ENCODE results near the gene ZDHHC5. TPM values are rescaled to one million over a fixed set of nuclear protein-coding genes. Genes with fewer than 3 reads are reported as not detected.

The ZDHHC5 gene
- total and polyA plus RNA-seq, 8 donors, result 14.9 to 42.3 (median 29.2) TPM

GRCh38 chr11:57727185-57727584 lies 59.3 kb downstream of the ZDHHC5 start:
- H3K9me3 ChIP-seq, result no peaks in the 10 kb centered on the region
- H3K4me3 ChIP-seq, result no peak overlapping the region
- no peaks in the 10 kb centered on the region for H3K4me1 ChIP-seq
- H3K36me3 ChIP-seq, result no peaks in the 10 kb centered on the region
- 72 to 75% methylated on average over 2 of the region's 2 CpGs for WGBS, 2 donors
- DNase-seq (no peak), ATAC-seq (no peak), FAIRE-seq (no peak)
- no peak for TF ChIP-seq CTCF (IDR thresholded peaks at IDR 0.05)
- H3K27me3 ChIP-seq, result no peaks in the 10 kb centered on the region
- intact Hi-C loops (cut with DNase I), result no loop called here
- no peak overlapping the region for H3K27ac ChIP-seq

- WGBS, 2 donors, result 76 to 83% methylated on average over 7 of the region's 7 CpGs
- intact Hi-C loops (cut with DNase I), result no loop called here
- ATAC-seq, result no peak
- Histone ChIP-seq H3K4me3 (no peak overlapping the region), H3K27me3 (no peaks in the 10 kb centered on the region), H3K27ac (no peak overlapping the region), H3K4me1 (no peaks in the 10 kb centered on the region), H3K9me3 (no peaks in the 10 kb centered on the region), H3K36me3 (no peaks in the 10 kb centered on the region)
- no peak for DNase-seq
- no peak for TF ChIP-seq CTCF (IDR thresholded peaks at IDR 0.05)
- FAIRE-seq, result no peak
Observed at GRCh38 chr11:57728829-57729228, 60.9 kb downstream of the ZDHHC5 start.

- WGBS, 2 donors, result 95 to 96% methylated on average over 7 of the region's 7 CpGs
- ATAC-seq, result no peak
- no peaks in the 10 kb centered on the region for H3K9me3 ChIP-seq
- no peak for TF ChIP-seq CTCF (IDR thresholded peaks at IDR 0.05)
- H3K27ac ChIP-seq, result no peak overlapping the region
- no peaks in the 10 kb centered on the region for H3K27me3 ChIP-seq
- no peak for DNase-seq
- H3K4me1 ChIP-seq, result no peaks in the 10 kb centered on the region
- FAIRE-seq, result no peak
- no peak overlapping the region for H3K4me3 ChIP-seq
- intact Hi-C loops (cut with DNase I), result no loop called here
- no peaks in the 10 kb centered on the region for H3K36me3 ChIP-seq
Observed at GRCh38 chr11:57729479-57729878, 61.6 kb downstream of the ZDHHC5 start.

GRCh38 chr11:57732661-57733060 lies 64.7 kb downstream of the ZDHHC5 start:
- 95 to 100% methylated on average over 1 of the region's 1 CpG for WGBS, 2 donors
- no peak for TF ChIP-seq CTCF (IDR thresholded peaks at IDR 0.05)
- FAIRE-seq (no peak), DNase-seq (no peak), ATAC-seq (no peak)
- no peaks in the 10 kb centered on the region for H3K36me3 ChIP-seq
- no peaks in the 10 kb centered on the region for H3K9me3 ChIP-seq
- intact Hi-C loops (cut with DNase I), result no loop called here
- no peak overlapping the region for H3K4me3 ChIP-seq
- H3K27ac ChIP-seq, result no peak overlapping the region
- no peaks in the 10 kb centered on the region for H3K27me3 ChIP-seq
- H3K4me1 ChIP-seq, result no peaks in the 10 kb centered on the region

GRCh38 chr11:57735619-57736298 lies 67.8 kb downstream of the ZDHHC5 start:
- ATAC-seq (peak in 1 of 4 donors; percentile 23), FAIRE-seq (no peak), DNase-seq (no peak)
- WGBS, 2 donors, result 67 to 70% methylated on average over 3 of the region's 3 CpGs
- no peak overlapping the region for H3K27ac ChIP-seq
- no peak for TF ChIP-seq CTCF (IDR thresholded peaks at IDR 0.05)
- no peaks in the 10 kb centered on the region for H3K9me3 ChIP-seq
- no peaks in the 10 kb centered on the region for H3K27me3 ChIP-seq
- H3K4me3 ChIP-seq, result no peak overlapping the region
- intact Hi-C loops (cut with DNase I), result no loop called here
- H3K36me3 ChIP-seq, result peaks cover 0 to 5% (median 0%) of the 10 kb centered on the region in 3 donors
- H3K4me1 ChIP-seq, result no peaks in the 10 kb centered on the region
